GM19328 (cell line): ENCODE results near the gene CSMD2.

Experiments used
- ATAC-seq: cut with Tn5 transposase; IDR thresholded peaks from one replicate; pipeline ENCODE4 v1.9.1; 2021; ENCODE audit warnings: mild to moderate bottlenecking, moderate library complexity; ENCODE audit not compliant: unreplicated experiment

The CSMD2 gene

GRCh38 chr1:33471416-33471815 is 693.6 kb downstream of the CSMD2 start:
- no peak for ATAC-seq

- ATAC-seq: no peak
These were observed 694.5 kb downstream of the CSMD2 start for GRCh38 chr1:33470495-33471012.

GRCh38 chr1:33469691-33470090 is 695.3 kb downstream of the CSMD2 start:
- no peak for ATAC-seq

GRCh38 chr1:33468967-33469366 is 696.1 kb downstream of the CSMD2 start:
- no peak for ATAC-seq

GRCh38 chr1:33468531-33468930 is 696.5 kb downstream of the CSMD2 start:
- ATAC-seq: no peak

- no peak for ATAC-seq
These were observed 697.0 kb downstream of the CSMD2 start for GRCh38 chr1:33468011-33468410.

- ATAC-seq: no peak
These were observed 698.9 kb downstream of the CSMD2 start for GRCh38 chr1:33466159-33466558.

GRCh38 chr1:33465316-33465715 is 699.7 kb downstream of the CSMD2 start:
- ATAC-seq: no peak

- no peak for ATAC-seq
These were observed 700.5 kb downstream of the CSMD2 start for GRCh38 chr1:33464552-33464951.
